ENCODE data around the gene SGCD. TPM values are rescaled to one million over a fixed set of nuclear protein-coding genes. Genes with fewer than 3 reads are reported as not detected.

Gene SGCD
- total RNA-seq, 1 donor from 2014 or later = 0.33 TPM

- no peaks in the 10 kb centered on the region for H3K4me1 Mint-ChIP-seq
- no peaks in the 10 kb centered on the region for H3K9me3 Mint-ChIP-seq
- no peaks in the 10 kb centered on the region for H3K36me3 Mint-ChIP-seq (ENCODE audit: low read depth)
- H3K4me3 Mint-ChIP-seq = no peak overlapping the region
- no peaks in the 10 kb centered on the region for H3K27me3 Mint-ChIP-seq (ENCODE audit: low read depth)
- TF ChIP-seq, protein P1, sequence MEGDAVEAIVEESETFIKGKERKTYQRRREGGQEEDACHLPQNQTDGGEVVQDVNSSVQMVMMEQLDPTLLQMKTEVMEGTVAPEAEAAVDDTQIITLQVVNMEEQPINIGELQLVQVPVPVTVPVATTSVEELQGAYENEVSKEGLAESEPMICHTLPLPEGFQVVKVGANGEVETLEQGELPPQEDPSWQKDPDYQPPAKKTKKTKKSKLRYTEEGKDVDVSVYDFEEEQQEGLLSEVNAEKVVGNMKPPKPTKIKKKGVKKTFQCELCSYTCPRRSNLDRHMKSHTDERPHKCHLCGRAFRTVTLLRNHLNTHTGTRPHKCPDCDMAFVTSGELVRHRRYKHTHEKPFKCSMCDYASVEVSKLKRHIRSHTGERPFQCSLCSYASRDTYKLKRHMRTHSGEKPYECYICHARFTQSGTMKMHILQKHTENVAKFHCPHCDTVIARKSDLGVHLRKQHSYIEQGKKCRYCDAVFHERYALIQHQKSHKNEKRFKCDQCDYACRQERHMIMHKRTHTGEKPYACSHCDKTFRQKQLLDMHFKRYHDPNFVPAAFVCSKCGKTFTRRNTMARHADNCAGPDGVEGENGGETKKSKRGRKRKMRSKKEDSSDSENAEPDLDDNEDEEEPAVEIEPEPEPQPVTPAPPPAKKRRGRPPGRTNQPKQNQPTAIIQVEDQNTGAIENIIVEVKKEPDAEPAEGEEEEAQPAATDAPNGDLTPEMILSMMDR (conservative IDR thresholded peaks at IDR 0.05) = no peak
- no peak overlapping the region for H3K27ac Mint-ChIP-seq (ENCODE audit: unreplicated experiment)
- no peak for DNase-seq (ENCODE audit: low read depth, low spot score)
Observed at GRCh38 chr5:156715287-156715686, 388.3 kb downstream of the SGCD start.

DNA sequence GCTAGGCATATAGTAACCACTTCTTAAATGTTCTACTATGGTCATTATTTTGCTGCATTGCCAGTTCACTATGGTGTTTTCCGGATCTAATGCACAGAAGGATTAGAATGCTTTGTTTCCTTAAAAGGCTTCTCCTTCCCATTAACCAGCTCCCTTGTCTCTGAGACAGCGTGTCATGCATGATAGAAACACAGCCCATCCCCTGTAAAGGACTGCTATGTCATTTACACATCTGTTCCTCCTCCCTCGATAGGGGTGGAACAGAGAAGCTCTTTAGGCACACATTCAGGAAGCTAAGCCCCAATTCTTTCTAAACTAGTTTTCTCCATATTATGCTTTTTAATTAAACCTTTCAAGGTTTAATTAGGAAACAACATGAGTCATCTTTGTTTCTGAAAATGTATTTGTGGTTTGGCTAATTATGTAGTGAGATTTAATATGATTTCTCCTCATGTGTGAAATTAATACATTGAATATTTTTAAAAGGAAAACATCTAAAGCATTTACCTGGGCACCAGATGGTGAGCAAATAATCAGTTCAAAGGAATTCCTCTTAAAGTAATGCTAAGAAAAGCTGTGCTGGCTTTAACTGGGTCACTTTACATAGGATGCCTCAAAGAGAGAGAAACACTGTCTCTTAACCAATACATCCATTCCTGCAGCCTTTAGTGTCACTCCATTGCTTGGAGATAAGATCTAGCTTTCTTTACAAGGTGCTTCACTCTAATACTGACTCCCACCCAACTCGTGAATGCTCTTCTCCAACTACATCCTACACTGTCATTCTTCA is 389.8 kb downstream of the SGCD start:
- Mint-ChIP-seq H3K27ac (ENCODE audit: unreplicated experiment) (no peak overlapping the region), H3K36me3 (ENCODE audit: low read depth) (no peaks in the 10 kb centered on the region), H3K27me3 (ENCODE audit: low read depth) (no peaks in the 10 kb centered on the region), H3K4me1 (no peaks in the 10 kb centered on the region), H3K9me3 (no peaks in the 10 kb centered on the region), H3K4me3 (no peak overlapping the region)
- DNase-seq (ENCODE audit: low read depth, low spot score) = no peak
- TF ChIP-seq, protein P1 (conservative IDR thresholded peaks at IDR 0.05) = no peak

GRCh38 chr5:156718985-156719384 is 392.0 kb downstream of the SGCD start:
- H3K36me3 Mint-ChIP-seq (ENCODE audit: low read depth) = no peaks in the 10 kb centered on the region
- H3K9me3 Mint-ChIP-seq = no peaks in the 10 kb centered on the region
- DNase-seq (ENCODE audit: low read depth, low spot score) = no peak
- H3K4me3 Mint-ChIP-seq = no peak overlapping the region
- TF ChIP-seq, protein P1 (conservative IDR thresholded peaks at IDR 0.05) = no peak
- H3K27ac Mint-ChIP-seq (ENCODE audit: unreplicated experiment) = no peak overlapping the region
- H3K27me3 Mint-ChIP-seq (ENCODE audit: low read depth) = no peaks in the 10 kb centered on the region
- H3K4me1 Mint-ChIP-seq = no peaks in the 10 kb centered on the region

DNA sequence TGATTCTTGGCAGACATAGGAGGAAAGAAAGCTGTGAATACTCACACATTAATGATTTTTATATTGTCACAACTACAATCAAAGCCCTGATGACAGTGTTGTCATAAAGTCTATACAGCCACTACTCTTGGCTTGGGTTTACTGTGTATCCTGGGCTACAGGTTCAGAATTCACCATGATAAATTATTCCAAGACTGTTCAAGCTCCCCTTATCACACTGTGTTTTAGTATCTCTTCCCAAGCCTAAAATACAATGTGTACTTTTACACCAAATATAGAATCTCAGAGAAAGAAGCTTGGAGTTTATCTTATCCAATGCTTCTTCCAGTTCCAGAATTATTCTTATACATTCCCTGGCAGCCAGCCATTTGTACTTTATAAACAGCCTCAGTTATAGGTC is 395.4 kb downstream of the SGCD start:
- Mint-ChIP-seq H3K36me3 (ENCODE audit: low read depth) (no peaks in the 10 kb centered on the region), H3K9me3 (no peaks in the 10 kb centered on the region), H3K27me3 (ENCODE audit: low read depth) (no peaks in the 10 kb centered on the region), H3K4me3 (no peak overlapping the region), H3K27ac (ENCODE audit: unreplicated experiment) (no peak overlapping the region), H3K4me1 (no peaks in the 10 kb centered on the region)
- TF ChIP-seq, protein P1 (conservative IDR thresholded peaks at IDR 0.05) = no peak
- no peak for DNase-seq (ENCODE audit: low read depth, low spot score)

DNA sequence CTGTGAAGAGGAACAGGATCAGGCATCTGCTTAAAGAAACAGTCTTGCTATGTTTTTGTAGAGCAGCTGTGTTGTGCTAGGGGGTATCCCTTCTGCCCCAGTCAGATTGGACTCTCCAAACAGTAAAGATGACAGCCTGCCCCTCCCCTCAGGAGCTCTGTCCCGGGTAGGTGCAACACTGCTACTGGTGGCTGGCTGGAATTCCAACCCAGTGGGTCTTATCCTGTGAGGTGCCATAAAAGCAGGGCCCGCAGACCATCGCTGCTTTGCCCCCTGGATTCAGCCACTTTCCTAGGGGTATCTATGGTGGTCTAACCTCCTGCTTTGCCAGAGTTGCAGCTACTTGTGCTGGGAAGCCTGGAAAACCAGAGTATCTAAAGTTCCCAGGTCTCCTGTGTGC is 408.5 kb downstream of the SGCD start:
- Mint-ChIP-seq H3K27me3 (ENCODE audit: low read depth) (peaks cover 12% of the 10 kb centered on the region), H3K27ac (ENCODE audit: unreplicated experiment) (no peak overlapping the region), H3K4me1 (no peaks in the 10 kb centered on the region), H3K9me3 (peaks cover 2% of the 10 kb centered on the region), H3K4me3 (no peak overlapping the region), H3K36me3 (ENCODE audit: low read depth) (no peaks in the 10 kb centered on the region)
- TF ChIP-seq, protein P1 (conservative IDR thresholded peaks at IDR 0.05) = no peak
- DNase-seq (ENCODE audit: low read depth, low spot score) = no peak
